Neural cell (in vitro differentiated cells): Measurements from ENCODE around the gene ERG28. TPM values are rescaled to one million over a fixed set of nuclear protein-coding genes. Genes with fewer than 3 reads are reported as not detected.

Experiments used
- H2AFZ ChIP-seq: fragments of 200-600, 300-800 bp; sonication (generic), shearing (Covaris generic); 2 replicates; pipeline ENCODE4 v1.6.0; 2014; ENCODE audit warnings: low read depth, mild to moderate bottlenecking, antibody characterized with exemption, low read length, moderate library complexity
- H3F3A ChIP-seq: fragments of 200-600 bp; shearing (Covaris generic); 2 replicates; pipeline ENCODE4 v1.6.1; 2016; ENCODE audit warnings: mild to moderate bottlenecking, moderate library complexity, mixed read lengths, antibody characterized with exemption, low read length; ENCODE audit not compliant: insufficient read depth, poor library complexity, severe bottlenecking
- H3K27ac ChIP-seq: fragments of 200-600, 300-800 bp; sonication (generic), shearing (Covaris generic); 2 replicates; pipeline ENCODE4 v1.5.1; 2014; ENCODE audit warnings: mild to moderate bottlenecking, low read length, moderate library complexity
- H3K27me3 ChIP-seq: fragments of 300-800, 200-600 bp; sonication (generic), shearing (Covaris generic); 2 replicates; pipeline ENCODE4 v1.6.0; 2014; ENCODE audit warnings: mild to moderate bottlenecking, low read depth, low read length, moderate library complexity; ENCODE audit not compliant: insufficient read depth
- H3K36me3 ChIP-seq: fragments of 300-800, 200-600 bp; sonication (generic), shearing (Covaris generic); 2 replicates; pipeline ENCODE4 v1.5.1; 2014; ENCODE audit warnings: mild to moderate bottlenecking, antibody characterized with exemption, low read length, moderate library complexity; ENCODE audit not compliant: insufficient read depth
- H3K4me2 ChIP-seq: fragments of 300-800, 200-600 bp; sonication (generic), shearing (Covaris generic); 2 replicates; pipeline ENCODE4 v1.6.0; 2014; ENCODE audit warnings: mild to moderate bottlenecking, low read length
- H3K4me3 ChIP-seq: fragments of 300-800, 200-600 bp; sonication (generic), shearing (Covaris generic); 2 replicates; pipeline ENCODE4 v1.5.1; 2014; ENCODE audit warnings: mild to moderate bottlenecking, low read length, moderate library complexity
- H3K79me2 ChIP-seq: fragments of 200-600 bp; shearing (Covaris generic); replicated peaks from 2 replicates; pipeline ENCODE4 v1.6.0; 2014; ENCODE audit warnings: mild to moderate bottlenecking, low read length, moderate library complexity; ENCODE audit not compliant: insufficient read depth
- H3K9ac ChIP-seq: fragments of 300-800, 200-600 bp; sonication (generic), shearing (Covaris generic); 2 replicates; pipeline ENCODE4 v1.6.1; 2016; ENCODE audit warnings: mild to moderate bottlenecking, low read length, mixed read lengths
- H3K9me2 ChIP-seq: fragments of 200-600 bp; shearing (Covaris generic); 2 replicates; pipeline ENCODE4 v1.6.1; 2016; ENCODE audit warnings: mild to moderate bottlenecking, low read length, mixed read lengths; ENCODE audit not compliant: insufficient read depth
- H3K9me3 ChIP-seq: fragments of 200-600, 300-800 bp; sonication (generic), shearing (Covaris generic); 2 replicates; pipeline ENCODE4 v1.6.1; 2016; ENCODE audit warnings: mild to moderate bottlenecking, mixed run types, low read length, moderate library complexity, mixed read lengths
- H4K20me1 ChIP-seq: fragments of 200-600 bp; shearing (Covaris generic); 2 replicates; pipeline ENCODE4 v1.6.1; 2016; ENCODE audit warnings: mild to moderate bottlenecking, mixed run types; ENCODE audit not compliant: insufficient read depth
- EP300 ChIP-seq: fragments of 450-650 bp; conservative IDR thresholded peaks from 2 replicates; pipeline ENCODE4 v1.6.1; 2014; ENCODE audit warnings: antibody characterized with exemption, mild to moderate bottlenecking, moderate library complexity; ENCODE audit not compliant: poor library complexity, severe bottlenecking
- EZH2 ChIP-seq: fragments of 200-600, 300-800 bp; shearing (Covaris generic), sonication (generic); IDR thresholded peaks from 2 replicates; pipeline ENCODE4 v1.6.1; 2014; ENCODE audit warnings: antibody characterized with exemption, low read length, borderline replicate concordance, mild to moderate bottlenecking; ENCODE audit not compliant: insufficient read depth, poor library complexity, severe bottlenecking
- MXI1 ChIP-seq: fragments of 450-650 bp; conservative IDR thresholded peaks from 2 replicates; pipeline ENCODE4 v1.6.1; 2014; ENCODE audit warnings: antibody characterized with exemption, mild to moderate bottlenecking; ENCODE audit not compliant: poor library complexity, severe bottlenecking
- POLR2AphosphoS5 ChIP-seq: IDR thresholded peaks from 2 replicates; pipeline ENCODE4 v1.6.1; 2012
- RAD21 ChIP-seq: fragments of 450-650 bp; conservative IDR thresholded peaks from 2 replicates; pipeline ENCODE4 v1.6.1; 2014; ENCODE audit warnings: antibody characterized with exemption, mild to moderate bottlenecking, moderate library complexity
- SMC3 ChIP-seq: fragments of 450-650 bp; conservative IDR thresholded peaks from 2 replicates; pipeline ENCODE4 v1.6.1; 2014; ENCODE audit warnings: antibody characterized with exemption, mild to moderate bottlenecking, moderate library complexity; ENCODE audit not compliant: poor library complexity
- TAF1 ChIP-seq: IDR thresholded peaks from 2 replicates; pipeline ENCODE4 v1.6.1; 2012; ENCODE audit warnings: low read depth
- polyA plus RNA-seq: library from polyadenylated mRNA; depleted of rRNA; stranded (reverse); fragments of >200 nt; gene quantifications from 2 replicates; pipeline ENCODE4 v1.2.3, GENCODE V29; 2014
- TF ChIP-seq, protein P1 (sequence below): IDR thresholded peaks from 2 replicates; pipeline ENCODE4 v1.6.1; 2012; ENCODE audit warnings: borderline replicate concordance
- TF ChIP-seq, protein P2 (sequence below): fragments of 450-650 bp; IDR thresholded peaks from 2 replicates; pipeline ENCODE4 v1.5.1; 2014; ENCODE audit warnings: antibody characterized with exemption, mild to moderate bottlenecking, moderate library complexity; ENCODE audit not compliant: poor library complexity, severe bottlenecking

Gene ERG28
- polyA plus RNA-seq, 1 donor from 2014 or later = 23.4 TPM

DNA sequence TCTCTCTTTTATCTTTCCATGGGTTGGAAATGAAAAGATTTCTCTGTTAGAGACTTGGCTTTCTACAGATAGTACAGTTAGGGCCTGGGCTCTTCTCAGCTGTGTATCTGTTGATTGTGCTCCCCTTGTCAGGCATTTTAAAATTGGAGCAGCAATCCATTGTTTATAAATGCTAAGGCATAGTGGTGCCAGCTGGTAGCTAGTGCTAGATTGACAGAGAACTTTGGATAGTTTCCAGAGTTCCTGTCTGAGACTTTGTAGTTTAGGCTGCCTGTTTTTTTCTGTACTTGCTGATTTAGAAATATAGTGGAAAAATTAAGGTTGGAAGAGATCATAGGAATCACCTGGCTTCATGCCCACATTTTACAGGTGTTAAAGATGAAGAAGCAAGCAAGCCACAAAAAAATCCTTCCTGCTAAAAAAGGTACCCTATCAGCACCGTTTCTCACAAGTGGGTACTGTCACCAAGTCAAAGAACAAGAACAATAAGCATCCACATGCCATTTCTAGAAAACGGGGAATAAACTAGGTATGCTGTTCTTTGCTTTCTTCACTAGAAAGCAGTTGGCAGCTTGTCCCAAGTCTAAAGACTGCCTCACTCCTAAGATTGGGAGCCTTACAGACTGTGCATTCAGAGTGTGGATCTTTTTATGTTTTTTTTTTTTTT is 6.6 kb upstream of the ERG28 start:
- H3K4me2 ChIP-seq = no peak overlapping the region
- H3K9me3 ChIP-seq = no peaks in the 10 kb centered on the region
- H3K36me3 ChIP-seq = peaks cover 16% of the 10 kb centered on the region
- no peaks in the 10 kb centered on the region for H3K9me2 ChIP-seq
- no peaks in the 10 kb centered on the region for H3F3A ChIP-seq
- no peak overlapping the region for H3K4me3 ChIP-seq
- no peak overlapping the region for H2AFZ ChIP-seq
- H3K27me3 ChIP-seq = no peaks in the 10 kb centered on the region
- no peak for TF ChIP-seq RAD21
- TF ChIP-seq EZH2 = no peak
- no peak for TF ChIP-seq POLR2AphosphoS5
- TF ChIP-seq, protein P1, sequence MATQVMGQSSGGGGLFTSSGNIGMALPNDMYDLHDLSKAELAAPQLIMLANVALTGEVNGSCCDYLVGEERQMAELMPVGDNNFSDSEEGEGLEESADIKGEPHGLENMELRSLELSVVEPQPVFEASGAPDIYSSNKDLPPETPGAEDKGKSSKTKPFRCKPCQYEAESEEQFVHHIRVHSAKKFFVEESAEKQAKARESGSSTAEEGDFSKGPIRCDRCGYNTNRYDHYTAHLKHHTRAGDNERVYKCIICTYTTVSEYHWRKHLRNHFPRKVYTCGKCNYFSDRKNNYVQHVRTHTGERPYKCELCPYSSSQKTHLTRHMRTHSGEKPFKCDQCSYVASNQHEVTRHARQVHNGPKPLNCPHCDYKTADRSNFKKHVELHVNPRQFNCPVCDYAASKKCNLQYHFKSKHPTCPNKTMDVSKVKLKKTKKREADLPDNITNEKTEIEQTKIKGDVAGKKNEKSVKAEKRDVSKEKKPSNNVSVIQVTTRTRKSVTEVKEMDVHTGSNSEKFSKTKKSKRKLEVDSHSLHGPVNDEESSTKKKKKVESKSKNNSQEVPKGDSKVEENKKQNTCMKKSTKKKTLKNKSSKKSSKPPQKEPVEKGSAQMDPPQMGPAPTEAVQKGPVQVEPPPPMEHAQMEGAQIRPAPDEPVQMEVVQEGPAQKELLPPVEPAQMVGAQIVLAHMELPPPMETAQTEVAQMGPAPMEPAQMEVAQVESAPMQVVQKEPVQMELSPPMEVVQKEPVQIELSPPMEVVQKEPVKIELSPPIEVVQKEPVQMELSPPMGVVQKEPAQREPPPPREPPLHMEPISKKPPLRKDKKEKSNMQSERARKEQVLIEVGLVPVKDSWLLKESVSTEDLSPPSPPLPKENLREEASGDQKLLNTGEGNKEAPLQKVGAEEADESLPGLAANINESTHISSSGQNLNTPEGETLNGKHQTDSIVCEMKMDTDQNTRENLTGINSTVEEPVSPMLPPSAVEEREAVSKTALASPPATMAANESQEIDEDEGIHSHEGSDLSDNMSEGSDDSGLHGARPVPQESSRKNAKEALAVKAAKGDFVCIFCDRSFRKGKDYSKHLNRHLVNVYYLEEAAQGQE = no peak
- TF ChIP-seq, protein P2, sequence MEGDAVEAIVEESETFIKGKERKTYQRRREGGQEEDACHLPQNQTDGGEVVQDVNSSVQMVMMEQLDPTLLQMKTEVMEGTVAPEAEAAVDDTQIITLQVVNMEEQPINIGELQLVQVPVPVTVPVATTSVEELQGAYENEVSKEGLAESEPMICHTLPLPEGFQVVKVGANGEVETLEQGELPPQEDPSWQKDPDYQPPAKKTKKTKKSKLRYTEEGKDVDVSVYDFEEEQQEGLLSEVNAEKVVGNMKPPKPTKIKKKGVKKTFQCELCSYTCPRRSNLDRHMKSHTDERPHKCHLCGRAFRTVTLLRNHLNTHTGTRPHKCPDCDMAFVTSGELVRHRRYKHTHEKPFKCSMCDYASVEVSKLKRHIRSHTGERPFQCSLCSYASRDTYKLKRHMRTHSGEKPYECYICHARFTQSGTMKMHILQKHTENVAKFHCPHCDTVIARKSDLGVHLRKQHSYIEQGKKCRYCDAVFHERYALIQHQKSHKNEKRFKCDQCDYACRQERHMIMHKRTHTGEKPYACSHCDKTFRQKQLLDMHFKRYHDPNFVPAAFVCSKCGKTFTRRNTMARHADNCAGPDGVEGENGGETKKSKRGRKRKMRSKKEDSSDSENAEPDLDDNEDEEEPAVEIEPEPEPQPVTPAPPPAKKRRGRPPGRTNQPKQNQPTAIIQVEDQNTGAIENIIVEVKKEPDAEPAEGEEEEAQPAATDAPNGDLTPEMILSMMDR = no peak
- no peak for TF ChIP-seq MXI1
- TF ChIP-seq TAF1 = no peak
- no peak for TF ChIP-seq SMC3
- no peak for TF ChIP-seq EP300
- H3K79me2 ChIP-seq = no peaks in the 10 kb centered on the region
- H4K20me1 ChIP-seq = no peaks in the 10 kb centered on the region
- H3K27ac ChIP-seq = no peak overlapping the region
- H3K9ac ChIP-seq = no peak overlapping the region

- Histone ChIP-seq H2AFZ (no peak overlapping the region), H3K36me3 (no peaks in the 10 kb centered on the region), H3K9me2 (no peaks in the 10 kb centered on the region), H3K27me3 (no peaks in the 10 kb centered on the region), H4K20me1 (no peaks in the 10 kb centered on the region), H3K9ac (no peak overlapping the region), H3F3A (no peaks in the 10 kb centered on the region), H3K4me3 (no peak overlapping the region), H3K4me2 (no peak overlapping the region), H3K79me2 (peaks cover 27% of the 10 kb centered on the region), H3K9me3 (no peaks in the 10 kb centered on the region), H3K27ac (no peak overlapping the region)
- TF ChIP-seq EZH2 (no peak), RAD21 (no peak)
Observed at GRCh38 chr14:75662966-75663365, 2.3 kb upstream of the ERG28 start.

- no peak for TF ChIP-seq EZH2
- no peak for TF ChIP-seq SMC3
Observed at GRCh38 chr14:75661499-75661814, 781 bp upstream of the ERG28 start.

More at GRCh38 chr14:75661499-75661814, 781 bp upstream of the ERG28 start:
- Histone ChIP-seq H3K79me2 (peaks cover 27% of the 10 kb centered on the region), H3K27ac (peak overlapping the region; percentile 84), H3K4me2 (peak overlapping the region; percentile 26), H3K9me2 (no peaks in the 10 kb centered on the region), H3K36me3 (no peaks in the 10 kb centered on the region), H3K27me3 (no peaks in the 10 kb centered on the region), H3K4me3 (peak overlapping the region; percentile 85), H4K20me1 (no peaks in the 10 kb centered on the region), H3K9me3 (no peaks in the 10 kb centered on the region), H3K9ac (peak overlapping the region; percentile 76), H3F3A (no peaks in the 10 kb centered on the region), H2AFZ (peak overlapping the region; percentile 48)
